ENCODE measurements around the gene GTF2IRD1.

The GTF2IRD1 gene

DNA sequence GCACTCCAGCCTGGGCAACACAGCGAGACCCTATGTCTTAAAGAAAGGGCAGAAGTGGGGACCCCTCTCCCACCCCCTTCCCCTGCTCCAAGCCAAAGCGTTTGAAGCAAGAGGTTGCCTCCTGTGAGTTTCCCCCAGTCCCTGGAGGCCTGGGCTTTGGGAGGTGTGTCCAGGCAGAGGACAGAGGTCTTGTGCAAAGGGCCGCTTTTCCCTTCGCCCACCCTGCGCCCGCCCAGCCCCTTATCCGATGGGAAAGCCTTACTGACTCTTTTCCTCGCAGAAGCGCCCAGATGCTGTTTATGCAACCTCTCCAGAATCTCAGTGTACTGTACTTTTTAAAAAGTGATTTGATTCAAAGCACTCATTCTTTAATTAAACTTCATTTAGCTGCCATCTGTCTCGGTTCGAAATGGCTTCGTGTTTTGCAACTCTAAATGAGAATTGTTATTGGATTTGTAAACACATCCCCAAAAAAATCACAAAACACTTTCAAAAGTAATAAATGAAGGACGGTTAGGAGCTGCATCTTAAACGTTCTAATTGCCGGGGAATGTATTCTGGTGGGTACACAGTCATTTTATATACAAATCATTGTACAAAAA lies 153.3 kb downstream of the GTF2IRD1 start:
- no peak for TF ChIP-seq CTCF (IDR thresholded peaks at IDR 0.05; ENCODE audit: low read depth, low read length, missing control alignments)
- peak overlapping the region; percentile 33 for H3K4me3 ChIP-seq (replicated peaks; ENCODE audit: low read depth, low read length)
- DNase-seq (ENCODE audit: extremely low read depth, low read depth) = no peak

- no peak for DNase-seq (ENCODE audit: extremely low read depth, low read depth)
- H3K4me3 ChIP-seq (replicated peaks; ENCODE audit: low read depth, low read length) = no peak overlapping the region
- no peak for TF ChIP-seq CTCF (IDR thresholded peaks at IDR 0.05; ENCODE audit: low read depth, low read length, missing control alignments)
Measured at GRCh38 chr7:74612015-74612829, 158.5 kb downstream of the GTF2IRD1 start.

DNA sequence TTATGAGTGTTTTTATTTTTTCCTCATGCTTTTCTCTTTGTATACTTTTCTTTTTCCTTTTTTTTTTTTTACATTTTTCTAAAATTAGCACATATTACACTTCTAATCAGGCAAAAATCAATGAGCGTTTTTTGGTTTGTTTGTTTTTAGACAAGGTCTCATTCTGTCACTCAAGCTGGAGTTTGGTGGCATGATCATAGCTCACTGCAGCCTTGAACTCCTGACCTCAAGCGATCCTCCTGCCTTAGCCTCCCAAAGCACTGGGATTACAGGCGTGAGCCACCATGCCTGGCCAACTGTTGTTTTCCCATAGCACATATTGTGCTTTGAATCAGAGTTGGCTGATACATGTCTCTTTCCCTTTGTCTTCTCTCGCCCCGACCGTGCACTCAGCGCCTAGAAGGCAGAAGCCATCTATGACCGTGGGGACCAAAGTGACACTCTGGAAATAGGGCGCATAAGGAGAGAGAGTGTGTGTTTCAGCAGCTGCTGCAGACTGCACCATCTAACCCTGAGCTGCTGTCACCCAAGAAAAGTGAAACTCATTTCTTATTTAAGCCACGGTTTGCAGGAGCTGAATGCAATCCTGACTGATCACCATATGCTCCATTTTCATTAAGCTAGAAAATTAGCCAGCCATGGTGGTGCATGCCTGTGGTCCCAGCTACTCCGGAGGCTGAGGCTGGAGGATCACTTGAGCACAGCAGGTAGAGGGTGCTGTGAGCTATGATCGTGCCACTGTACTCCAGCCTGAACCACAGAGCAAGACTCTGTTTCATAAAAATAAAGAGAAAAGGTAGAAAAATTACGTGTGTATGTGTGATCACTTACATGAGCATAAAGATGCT lies 162.5 kb downstream of the GTF2IRD1 start:
- DNase-seq (ENCODE audit: extremely low read depth, low read depth) = no peak
- no peak overlapping the region for H3K4me3 ChIP-seq (replicated peaks; ENCODE audit: low read depth, low read length)
- TF ChIP-seq CTCF (IDR thresholded peaks at IDR 0.05; ENCODE audit: low read depth, low read length, missing control alignments) = no peak

DNA sequence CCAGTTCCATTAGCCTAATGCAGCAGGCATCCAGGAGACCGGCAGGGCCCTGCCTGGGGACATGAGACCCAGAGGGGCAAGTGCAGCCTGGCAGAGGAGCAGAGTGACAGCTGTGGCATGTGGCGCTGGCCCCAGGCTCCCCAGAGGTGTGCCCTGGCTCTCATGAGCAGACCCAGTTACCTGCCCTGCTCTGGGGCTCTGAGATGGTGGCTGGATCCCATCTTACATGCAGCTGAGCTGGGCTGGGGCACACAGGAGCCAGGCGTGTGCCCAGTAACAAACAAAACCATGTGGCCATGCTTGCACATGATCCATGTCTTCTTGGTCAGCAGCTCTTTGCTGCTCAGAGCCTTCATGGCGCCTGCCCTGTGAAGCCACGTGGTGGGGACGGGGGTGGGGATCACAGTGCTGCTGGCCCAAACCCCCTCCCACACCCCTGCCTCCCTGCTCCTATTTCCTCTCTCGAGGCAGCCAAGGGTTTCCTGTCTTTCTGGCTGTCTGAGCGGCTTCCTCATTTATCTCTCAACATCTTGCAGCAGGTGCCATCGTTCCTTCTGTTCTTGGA lies 163.6 kb downstream of the GTF2IRD1 start:
- TF ChIP-seq CTCF (IDR thresholded peaks at IDR 0.05; ENCODE audit: low read depth, low read length, missing control alignments) = no peak
- DNase-seq (ENCODE audit: extremely low read depth, low read depth) = no peak
- H3K4me3 ChIP-seq (replicated peaks; ENCODE audit: low read depth, low read length) = no peak overlapping the region

DNA sequence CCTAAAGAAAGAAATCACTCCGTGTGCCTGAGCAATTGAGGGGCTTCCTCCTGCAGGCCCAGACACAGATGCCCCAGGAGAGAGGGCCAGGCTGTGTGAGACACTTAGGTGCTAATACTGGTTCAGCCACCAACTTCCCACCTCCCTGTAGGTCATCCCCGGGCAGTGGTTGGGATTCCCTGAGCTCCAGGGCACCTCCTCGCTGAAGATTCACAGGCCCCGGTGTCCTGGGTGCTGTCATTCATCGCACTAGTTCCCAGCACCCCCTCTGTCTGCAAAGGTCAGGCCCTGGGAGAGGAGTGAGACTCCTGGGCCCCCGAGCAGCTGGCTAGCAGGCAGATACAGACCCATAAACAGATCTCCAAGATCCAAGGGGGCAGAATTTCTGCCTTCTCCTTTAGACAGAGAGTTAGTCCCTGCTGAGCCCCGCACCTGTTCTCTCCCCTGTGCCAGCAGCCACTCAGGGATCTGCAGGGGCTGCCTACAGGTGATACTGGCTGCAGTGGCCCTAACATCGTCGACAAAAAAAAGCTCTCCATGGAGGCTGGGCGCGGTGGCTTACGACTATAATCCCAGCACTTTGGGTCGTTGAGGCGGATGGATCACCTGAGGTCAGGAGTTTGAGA lies 165.6 kb downstream of the GTF2IRD1 start:
- no peak for TF ChIP-seq CTCF (IDR thresholded peaks at IDR 0.05; ENCODE audit: low read depth, low read length, missing control alignments)
- DNase-seq (ENCODE audit: extremely low read depth, low read depth) = no peak
- H3K4me3 ChIP-seq (replicated peaks; ENCODE audit: low read depth, low read length) = no peak overlapping the region

GRCh38 chr7:74622228-74622749 lies 168.6 kb downstream of the GTF2IRD1 start:
- no peak for DNase-seq (ENCODE audit: extremely low read depth, low read depth)
- no peak for TF ChIP-seq CTCF (IDR thresholded peaks at IDR 0.05; ENCODE audit: low read depth, low read length, missing control alignments)
- H3K4me3 ChIP-seq (replicated peaks; ENCODE audit: low read depth, low read length) = no peak overlapping the region
